Activated CD4-positive, alpha-beta memory T cell treated with anti-CD3 and anti-CD28 coated beads for 36 hours (primary cell): Measurements from ENCODE around the gene GBGT1. TPM values are rescaled to one million over a fixed set of nuclear protein-coding genes. Genes with fewer than 3 reads are reported as not detected.

ENCODE experiments used
- CTCF ChIA-PET: fragments of 350-600 bp; sonication (Branson Sonifier 250); formaldehyde crosslinking; loops from one replicate; lab custom pipeline; 2021; ENCODE audit warnings: antibody characterized with exemption, inconsistent platforms; lab: Charles Lee
- POLR2A ChIA-PET: fragments of 350-600 bp; sonication (Branson Sonifier 250); formaldehyde crosslinking; loops from one replicate; lab custom pipeline; 2021; ENCODE audit warnings: antibody characterized with exemption; lab: Charles Lee
- DNase-seq: peaks from one replicate; pipeline ENCODE4 v3.0.0-alpha.2; 2020
- H3K27ac Mint-ChIP-seq: one replicate; pipeline ENCODE4 v1.8.0; 2021; ENCODE audit warnings: mixed read lengths
- H3K27me3 Mint-ChIP-seq: one replicate; pipeline ENCODE4 v1.8.0; 2021; ENCODE audit warnings: mixed read lengths
- H3K36me3 Mint-ChIP-seq: one replicate; pipeline ENCODE4 v1.8.0; 2021; ENCODE audit warnings: mixed read lengths
- H3K4me1 Mint-ChIP-seq: one replicate; pipeline ENCODE4 v1.8.0; 2021; ENCODE audit warnings: low read depth, mixed read lengths
- H3K4me3 Mint-ChIP-seq: one replicate; pipeline ENCODE4 v1.8.0; 2021; ENCODE audit warnings: mild to moderate bottlenecking, mixed read lengths
- H3K9me3 Mint-ChIP-seq: one replicate; pipeline ENCODE4 v1.8.0; 2021; ENCODE audit warnings: mixed read lengths
- intact Hi-C: fragments of 100-400 bp; cut with micrococcal nuclease; formaldehyde crosslinking; loops from one replicate; pipeline ENCODE4 v1.15.1; 2023
- total RNA-seq, 2 experiments: library from RNA; stranded (reverse); gene quantifications; one replicate each; pipeline ENCODE4 v1.2.3, GENCODE V29; 2021

GBGT1 gene
- total RNA-seq, 2 experiments from 2014 or later = 3.2 to 3.6 TPM

DNA sequence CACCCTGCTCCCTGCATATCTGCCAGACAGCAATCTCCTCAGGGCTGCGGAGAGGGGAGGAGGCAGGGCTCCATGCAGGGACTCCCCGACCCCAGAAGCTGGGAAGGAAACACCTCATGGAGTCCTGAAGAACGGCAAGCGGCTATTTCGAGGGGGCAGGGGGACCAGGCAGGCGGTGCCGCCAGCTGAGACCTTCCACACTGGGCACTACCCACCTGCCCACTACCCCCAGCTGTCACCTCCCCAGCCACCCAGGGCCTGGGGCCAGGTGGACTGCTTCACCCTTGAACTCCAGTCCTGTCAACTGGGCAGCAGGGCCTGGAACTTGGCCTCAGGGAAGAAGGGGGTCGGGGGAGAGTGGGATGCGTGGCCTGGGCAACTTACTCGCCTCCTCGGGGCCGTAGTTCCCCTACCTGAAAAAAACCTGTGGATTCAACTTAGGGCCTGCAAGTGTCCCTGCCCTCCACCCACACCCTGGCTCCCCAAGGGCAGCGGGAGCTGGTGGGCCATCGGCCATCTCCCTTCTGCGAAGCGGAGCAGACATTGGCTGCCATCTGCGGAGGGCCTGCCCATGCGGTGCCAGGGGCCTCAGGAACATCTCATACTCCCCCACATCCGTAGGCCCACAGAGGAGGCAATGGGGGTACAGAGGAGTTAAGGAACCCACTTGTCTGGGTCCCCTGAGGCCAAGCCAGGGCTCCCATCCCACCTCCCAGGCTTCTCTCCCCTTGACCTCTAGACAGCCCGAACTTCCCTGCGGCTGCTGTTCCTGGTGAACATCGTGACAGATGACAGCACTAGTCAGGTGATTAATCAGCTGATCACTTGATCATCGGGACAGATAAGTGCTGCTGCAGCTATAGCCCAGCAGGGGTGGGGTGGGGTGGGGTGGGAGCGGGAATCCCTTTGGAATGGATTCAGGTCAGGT is 24.2 kb downstream of the GBGT1 start:
- no peak overlapping the region for H3K4me3 Mint-ChIP-seq
- POLR2A ChIA-PET = no interaction called here
- H3K4me1 Mint-ChIP-seq = peaks cover 73% of the 10 kb centered on the region
- CTCF ChIA-PET = interaction anchor here (1.5 kb wide), 1 partner anchor 9 kb away, joined by 5 read pairs; no protein-coding TSS in a partner anchor
- DNase-seq = no peak
- H3K9me3 Mint-ChIP-seq = no peaks in the 10 kb centered on the region
- intact Hi-C loops = loop anchor here (10.0 kb wide), 2 partner anchors 195 to 925 kb away; partner anchors contain the start of genes BRD3 and TSC1
- H3K36me3 Mint-ChIP-seq = peaks cover 7% of the 10 kb centered on the region
- no peaks in the 10 kb centered on the region for H3K27me3 Mint-ChIP-seq
- H3K27ac Mint-ChIP-seq = peak overlapping the region; percentile 74

DNA sequence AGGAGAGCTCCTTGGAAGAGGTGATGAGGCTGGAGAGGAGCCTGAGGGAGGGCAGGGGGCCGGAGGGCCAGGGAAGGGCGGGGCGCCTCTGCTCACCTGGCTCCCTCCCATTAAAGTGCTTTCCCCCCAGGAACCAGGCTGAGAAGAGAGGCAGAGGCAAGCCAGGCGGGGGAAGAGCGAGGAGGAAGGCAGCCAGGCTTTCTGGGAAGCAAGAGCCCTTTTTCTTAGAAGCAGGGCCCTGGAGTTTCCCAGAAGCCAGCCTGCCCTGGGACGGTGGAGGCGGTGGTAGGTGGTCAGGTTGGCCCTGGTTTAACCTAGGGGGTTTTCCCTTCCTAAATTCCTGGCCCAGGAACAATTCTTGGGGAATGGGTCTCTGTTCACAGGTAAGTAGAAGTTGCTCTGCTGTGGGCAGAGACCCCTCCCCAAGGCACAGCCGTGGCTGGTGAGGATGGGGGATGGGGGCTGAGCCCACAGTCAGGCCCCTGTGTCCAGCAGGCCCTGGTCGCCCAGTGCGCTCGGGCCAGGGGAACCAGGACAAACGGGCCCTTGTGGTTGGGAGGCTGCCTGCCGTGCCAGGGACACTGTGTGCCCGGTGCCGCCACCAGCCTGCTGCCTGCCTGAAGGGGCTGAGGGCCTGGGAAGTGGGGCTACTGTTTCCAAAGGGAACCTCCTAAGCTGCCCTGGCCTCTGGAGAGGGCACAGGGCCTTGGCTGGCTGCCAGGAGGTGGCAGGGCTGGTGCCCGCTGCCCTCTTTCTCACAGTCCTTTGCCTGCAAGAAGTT is 26.1 kb downstream of the GBGT1 start:
- Mint-ChIP-seq H3K27ac (peak overlapping the region; percentile 100), H3K4me3 (peak overlapping the region; percentile 29), H3K9me3 (no peaks in the 10 kb centered on the region), H3K4me1 (peaks cover 74% of the 10 kb centered on the region), H3K27me3 (no peaks in the 10 kb centered on the region), H3K36me3 (peaks cover 9% of the 10 kb centered on the region)
- intact Hi-C loops = no loop called here
- ChIA-PET CTCF (interaction anchor here (1.5 to 1.7 kb wide), 3 partner anchors 8 to 11 kb away, joined by 3 to 8 read pairs (median 5); no protein-coding TSS in a partner anchor), POLR2A (no interaction called here)
- DNase-seq = peak; percentile 67

DNA sequence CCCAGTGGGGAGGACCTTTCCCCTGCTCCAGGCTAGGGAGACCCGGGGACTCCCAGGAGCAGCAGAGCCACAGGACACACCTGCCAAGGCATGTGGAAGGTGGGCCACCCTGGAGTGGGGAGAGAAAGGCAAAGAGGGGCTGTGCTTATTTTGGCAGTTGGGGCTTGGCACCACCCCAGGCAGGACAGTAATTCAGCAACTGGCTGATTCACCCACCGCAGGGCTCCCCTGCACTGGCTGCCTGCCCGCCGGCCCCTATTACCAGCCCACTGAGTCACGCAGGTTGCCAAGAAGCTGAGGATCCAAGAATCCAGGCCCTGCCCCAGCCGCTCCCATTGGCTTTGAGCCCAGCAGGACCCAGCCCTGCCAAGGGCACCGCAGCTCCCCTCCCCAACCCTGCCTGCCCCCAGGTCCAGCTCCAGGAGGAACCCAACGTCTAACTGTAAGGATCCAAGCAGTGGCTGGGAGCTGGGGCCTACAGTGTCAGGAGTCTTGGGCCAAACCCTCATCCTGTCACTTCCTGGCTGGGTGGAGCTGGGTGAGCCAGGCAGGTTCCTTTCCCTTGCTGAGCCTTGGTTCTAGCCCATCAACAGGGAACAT is 28.5 kb downstream of the GBGT1 start:
- intact Hi-C loops = loop anchor here (1.0 kb wide), 1 partner anchor 20 kb away; no protein-coding TSS in a partner anchor
- peak overlapping the region; percentile 49 for H3K4me3 Mint-ChIP-seq
- H3K9me3 Mint-ChIP-seq = no peaks in the 10 kb centered on the region
- peaks cover 76% of the 10 kb centered on the region for H3K4me1 Mint-ChIP-seq
- H3K27ac Mint-ChIP-seq = peak overlapping the region; percentile 100
- peak; percentile 93 for DNase-seq
- POLR2A ChIA-PET = interaction anchor here (0.6 to 1.6 kb wide), 5 partner anchors 9 to 105 kb away, joined by 3 to 17 read pairs (median 4); partner anchors contain the start of gene GTF3C5
- peaks cover 13% of the 10 kb centered on the region for H3K36me3 Mint-ChIP-seq
- H3K27me3 Mint-ChIP-seq = no peaks in the 10 kb centered on the region
- CTCF ChIA-PET = interaction anchor here (0.7 to 3.9 kb wide), 2 partner anchors 10 to 104 kb away, joined by 3 to 111 read pairs; partner anchors contain the start of gene GTF3C5

DNA sequence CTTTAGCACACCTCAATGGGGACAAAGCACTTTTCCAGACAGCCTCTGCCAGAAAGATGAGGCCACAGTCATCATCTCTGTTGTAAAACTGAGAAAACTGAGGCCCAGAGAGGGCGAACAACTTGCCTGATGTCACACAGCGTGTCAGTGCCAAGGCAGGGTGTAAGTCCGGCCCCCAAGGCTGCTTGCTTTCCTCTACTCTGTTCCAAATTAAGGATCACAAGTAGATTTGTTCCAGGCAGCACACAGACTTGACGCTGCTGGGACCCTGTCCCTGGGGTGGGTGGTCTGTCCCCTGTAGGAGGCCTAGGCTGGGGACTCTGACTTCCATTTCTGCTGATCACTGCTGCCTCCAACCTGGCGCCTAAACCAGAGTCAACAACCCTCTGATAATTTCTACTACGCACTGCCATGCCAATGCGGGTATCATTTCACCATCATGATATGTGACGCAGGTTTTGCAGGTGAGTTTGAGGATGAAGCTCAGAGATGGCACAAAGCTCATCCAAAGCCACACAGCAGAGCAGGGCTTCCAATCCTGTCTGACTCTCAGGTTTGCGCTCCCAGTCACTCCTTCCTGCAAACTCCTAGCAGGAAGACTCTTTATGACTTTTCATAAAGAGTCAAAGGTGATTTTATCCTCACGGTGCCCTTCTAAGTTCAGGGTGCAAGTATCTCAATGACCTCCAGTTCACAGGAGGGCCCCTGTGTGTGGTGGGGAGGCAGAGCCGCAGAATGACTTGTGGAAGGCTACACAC is 29.1 kb downstream of the GBGT1 start:
- Mint-ChIP-seq H3K27me3 (no peaks in the 10 kb centered on the region), H3K36me3 (peaks cover 13% of the 10 kb centered on the region), H3K4me1 (peaks cover 78% of the 10 kb centered on the region), H3K9me3 (no peaks in the 10 kb centered on the region), H3K27ac (peak overlapping the region; percentile 100), H3K4me3 (peak overlapping the region; percentile 70)
- ChIA-PET POLR2A (interaction anchor here (0.6 to 4.9 kb wide), 12 partner anchors 9 to 236 kb away, joined by 3 to 42 read pairs (median 4); partner anchors contain the start of genes GTF3C5 and RALGDS), CTCF (interaction anchor here (0.9 to 3.9 kb wide), 3 partner anchors 11 to 20 kb away, joined by 3 to 111 read pairs (median 8); no protein-coding TSS in a partner anchor)
- peak; percentile 69 for DNase-seq
- intact Hi-C loops = loop anchor here (1.0 to 5.0 kb wide), 2 partner anchors 19 to 782 kb away; partner anchors contain the start of gene SETX

DNA sequence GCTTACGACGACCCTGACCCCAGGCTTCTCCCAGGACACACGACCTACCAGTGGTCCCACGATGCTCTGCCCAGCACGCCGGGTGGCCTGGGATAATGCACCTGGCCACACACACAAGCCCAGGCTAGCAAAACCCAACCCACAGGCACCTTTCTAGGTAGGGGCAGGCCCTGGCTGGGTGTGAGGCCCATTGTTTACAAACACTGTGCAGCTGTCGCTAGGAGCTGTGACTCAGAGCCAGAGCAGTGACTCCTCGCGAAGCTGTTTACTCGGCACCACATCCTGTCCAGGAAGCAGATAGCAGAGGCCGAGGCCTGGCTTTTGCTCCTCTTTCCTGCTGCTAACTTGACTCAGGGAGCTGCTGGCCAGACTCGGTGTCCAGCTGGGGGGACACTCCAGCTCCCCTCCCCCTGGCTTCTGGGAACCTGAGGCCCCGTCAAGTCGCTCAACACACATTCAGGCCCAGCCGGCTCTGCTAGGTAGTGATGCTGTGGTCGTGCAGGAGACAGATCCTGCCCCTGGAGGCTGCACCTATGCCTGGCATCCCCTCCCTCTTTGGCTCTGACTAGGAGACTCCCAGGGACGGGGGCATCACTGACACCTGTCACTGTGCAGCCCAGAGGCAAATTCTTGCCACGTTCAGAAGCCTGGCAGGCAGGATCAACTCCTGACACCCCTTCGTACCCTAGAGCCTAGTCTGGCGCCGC is 29.9 kb downstream of the GBGT1 start:
- Mint-ChIP-seq H3K27me3 (no peaks in the 10 kb centered on the region), H3K4me1 (peaks cover 78% of the 10 kb centered on the region), H3K9me3 (no peaks in the 10 kb centered on the region), H3K4me3 (peak overlapping the region; percentile 70), H3K27ac (peak overlapping the region; percentile 100), H3K36me3 (peaks cover 15% of the 10 kb centered on the region)
- ChIA-PET POLR2A (interaction anchor here (0.6 to 4.9 kb wide), 9 partner anchors 10 to 237 kb away, joined by 3 to 42 read pairs (median 4); partner anchors contain the start of genes GTF3C5 and RALGDS), CTCF (interaction anchor here (0.6 to 3.9 kb wide), 5 partner anchors 11 to 240 kb away, joined by 3 to 111 read pairs (median 6); no protein-coding TSS in a partner anchor)
- intact Hi-C loops = loop anchor here (1.0 to 5.0 kb wide), 3 partner anchors 10 to 782 kb away; partner anchors contain the start of genes RALGDS and SETX
- peak; percentile 96 for DNase-seq

DNA sequence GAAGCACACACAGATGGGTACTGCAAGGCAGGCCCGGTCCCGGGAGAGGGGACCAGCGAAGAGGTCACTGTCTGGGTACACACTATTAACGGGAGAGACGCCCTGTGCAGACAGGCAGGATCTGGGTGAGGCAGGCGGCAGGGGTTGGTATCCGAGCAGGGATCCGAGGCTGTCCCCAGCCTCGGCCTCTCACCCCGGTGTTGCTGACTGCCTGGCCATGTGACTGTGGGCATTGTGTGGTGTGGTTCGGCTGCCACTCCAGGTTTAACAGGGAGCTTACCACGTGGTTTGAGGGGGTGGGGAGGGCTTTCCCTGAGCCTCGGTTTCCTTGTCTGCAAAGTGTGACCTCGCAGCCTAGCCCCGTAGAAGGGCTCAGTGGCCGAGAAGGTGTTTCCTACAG is 31.5 kb downstream of the GBGT1 start:
- H3K27ac Mint-ChIP-seq = peak overlapping the region; percentile 100
- POLR2A ChIA-PET = interaction anchor here (2.2 to 4.9 kb wide), 2 partner anchors 11 to 15 kb away, joined by 27 to 42 read pairs; no protein-coding TSS in a partner anchor
- no peaks in the 10 kb centered on the region for H3K9me3 Mint-ChIP-seq
- peaks cover 17% of the 10 kb centered on the region for H3K36me3 Mint-ChIP-seq
- CTCF ChIA-PET = interaction anchor here (0.9 to 3.9 kb wide), 3 partner anchors 12 to 26 kb away, joined by 3 to 111 read pairs (median 24); no protein-coding TSS in a partner anchor
- DNase-seq = no peak
- H3K4me3 Mint-ChIP-seq = no peak overlapping the region
- intact Hi-C loops = loop anchor here (5.0 kb wide), 1 partner anchor 780 kb away; the partner anchor contains the start of gene SETX
- H3K27me3 Mint-ChIP-seq = no peaks in the 10 kb centered on the region
- peaks cover 81% of the 10 kb centered on the region for H3K4me1 Mint-ChIP-seq

DNA sequence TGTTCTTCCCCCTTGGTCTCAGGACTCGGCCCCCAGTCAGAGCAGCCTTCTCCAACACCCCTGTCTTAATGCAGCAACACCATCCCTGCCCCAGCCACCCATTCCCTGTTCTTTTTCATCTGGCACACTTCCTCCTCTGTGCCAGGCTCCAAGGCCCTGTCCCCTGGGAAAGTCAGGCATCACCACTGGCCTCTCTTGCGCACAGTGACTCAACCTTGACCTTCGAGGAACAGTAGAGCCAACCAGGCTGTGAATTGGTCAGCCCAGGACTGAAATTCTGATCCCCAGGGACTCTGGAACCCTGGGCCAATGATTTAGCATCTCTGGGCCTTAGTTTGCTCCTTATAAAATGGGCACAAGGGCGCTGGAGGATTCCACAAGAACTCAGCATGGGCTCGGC is 32.2 kb downstream of the GBGT1 start:
- Mint-ChIP-seq H3K9me3 (no peaks in the 10 kb centered on the region), H3K4me3 (peak overlapping the region; percentile 93), H3K27ac (peak overlapping the region; percentile 100), H3K36me3 (peaks cover 16% of the 10 kb centered on the region), H3K4me1 (peaks cover 85% of the 10 kb centered on the region), H3K27me3 (no peaks in the 10 kb centered on the region)
- CTCF ChIA-PET = interaction anchor here (1.3 to 1.7 kb wide), 4 partner anchors 13 to 109 kb away, joined by 4 to 24 read pairs (median 7); no protein-coding TSS in a partner anchor
- DNase-seq = no peak
- intact Hi-C loops = loop anchor here (5.0 kb wide), 1 partner anchor 779 kb away; the partner anchor contains the start of gene SETX
- POLR2A ChIA-PET = interaction anchor here (1.2 to 4.9 kb wide), 3 partner anchors 10 to 101 kb away, joined by 3 to 42 read pairs (median 3); partner anchors contain the start of genes GTF3C5 and RALGDS

DNA sequence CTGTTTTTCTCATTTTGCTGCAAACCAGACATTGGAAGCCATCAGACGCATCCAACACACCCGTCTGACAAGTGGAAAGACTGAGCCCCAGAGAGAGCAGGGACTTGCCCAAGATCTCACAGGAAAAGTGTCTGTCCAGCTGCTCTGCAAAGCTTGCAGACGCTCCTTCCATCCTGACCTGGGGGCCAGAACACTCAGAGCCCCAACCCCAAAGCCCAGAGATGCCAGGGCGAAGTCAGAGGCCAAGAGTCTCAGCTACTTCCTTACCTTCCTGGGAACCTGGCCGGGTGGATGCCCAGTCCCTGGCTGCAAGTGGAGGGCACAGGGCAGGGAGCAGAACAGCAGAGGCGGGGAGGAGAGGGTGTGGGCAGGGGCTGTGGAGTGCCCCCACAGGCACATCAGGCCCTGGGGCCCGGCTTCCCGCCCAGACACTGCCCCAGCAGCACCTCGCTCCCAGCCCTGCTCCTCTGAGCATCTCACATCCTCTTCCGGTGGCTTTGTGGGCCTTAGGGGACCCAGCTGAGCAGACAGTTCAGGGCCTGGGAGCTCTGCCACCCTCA is 32.9 kb downstream of the GBGT1 start:
- Mint-ChIP-seq H3K27ac (peak overlapping the region; percentile 100), H3K27me3 (no peaks in the 10 kb centered on the region), H3K9me3 (no peaks in the 10 kb centered on the region), H3K4me3 (peak overlapping the region; percentile 93), H3K4me1 (peaks cover 85% of the 10 kb centered on the region), H3K36me3 (peaks cover 12% of the 10 kb centered on the region)
- POLR2A ChIA-PET = interaction anchor here (1.2 to 4.9 kb wide), 3 partner anchors 9 to 100 kb away, joined by 3 to 42 read pairs (median 3); partner anchors contain the start of genes GTF3C5 and RALGDS
- DNase-seq = peak; percentile 77
- intact Hi-C loops = loop anchor here (5.0 kb wide), 1 partner anchor 778 kb away; the partner anchor contains the start of gene SETX
- CTCF ChIA-PET = interaction anchor here (1.3 to 1.7 kb wide), 4 partner anchors 14 to 109 kb away, joined by 4 to 24 read pairs (median 7); no protein-coding TSS in a partner anchor
